K562 (cell line): Measurements from ENCODE around the gene HHATL. TPM values are rescaled to one million over a fixed set of nuclear protein-coding genes. Genes with fewer than 3 reads are reported as not detected.

Source experiments
- ATAC-seq: fragments of 200-7000 bp; cut with Tn5 transposase; 3 replicates; pipeline ENCODE4 v1.9.1; 2020; ENCODE audit warnings: moderate library complexity
- BruUV-seq: library from RNA; stranded (reverse); fragments of 400-500 nt; replicated peaks from 2 replicates; lab custom pipeline; 2021; lab: Mats Ljungman, UMichigan
- CTCF ChIA-PET: fragments of 300-600 bp; formaldehyde crosslinking; extraction: SDS; loops from one replicate; lab custom pipeline; 2021; ENCODE audit warnings: low intra/inter-chr PET ratio; lab: Yijun Ruan, JAX
- POLR2A ChIA-PET: fragments of 300-600, 350-650 bp; sonication (Branson Sonifier 250); formaldehyde crosslinking; extraction: SDS; loops from one replicate; lab custom pipeline; 2021; ENCODE audit warnings: antibody characterized with exemption, inconsistent platforms; lab: Yijun Ruan, JAX
- DNase-seq, 4 experiments: peaks; one replicate each; pipeline versions ENCODE4 v3.0.0 to v3.0.0-alpha.2; 2011 to 2018; ENCODE audit warnings: low spot score in 3 of 4, mixed read lengths in 3 of 4; ENCODE audit errors: extremely low read depth in 1 of 4
- FAIRE-seq: peaks from 2 replicates; lab custom pipeline; 2011; peaks lifted over from hg19 to GRCh38; lab: Jason Lieb, UNC
- H2AFZ ChIP-seq: 2 replicates; pipeline ENCODE4 v1.6.0; 2011; ENCODE audit warnings: low read depth, low read length, control low read depth, inconsistent platforms
- H3K27ac ChIP-seq: fragments of 200-600 bp; 3 replicates; pipeline ENCODE4 v1.8.0; 2011; ENCODE audit warnings: low read depth, mild to moderate bottlenecking, control low read depth, inconsistent platforms, low read length, moderate library complexity, mixed read lengths; ENCODE audit errors: extremely low read depth
- H3K27me3 ChIP-seq, 2 experiments: fragments of 300-600 bp in 1 of 2; 2 replicates in 1 of 2; 3 replicates in 1 of 2; pipeline versions ENCODE4 v1.6.0 to v1.8.0; 2011; ENCODE audit warnings: inconsistent platforms in 2 of 2, low read length in 2 of 2, mild to moderate bottlenecking in 1 of 2, mixed read lengths in 1 of 2, moderate library complexity in 1 of 2; ENCODE audit not compliant: control insufficient read depth in 2 of 2, insufficient read depth in 2 of 2
- H3K36me3 ChIP-seq: fragments of 300-600 bp; 3 replicates; pipeline ENCODE4 v1.8.0; 2011; ENCODE audit warnings: mild to moderate bottlenecking, low read length, inconsistent platforms; ENCODE audit not compliant: control insufficient read depth, insufficient read depth
- H3K4me1 ChIP-seq, 2 experiments: fragments of 200-600 bp in 1 of 2; replicated peaks in 1 of 2; 2 replicates in 1 of 2; 3 replicates in 1 of 2; pipeline versions ENCODE4 v1.5.1 to v1.8.0; 2011; ENCODE audit warnings: inconsistent platforms in 2 of 2, low read length in 2 of 2, mild to moderate bottlenecking in 1 of 2, mixed read lengths in 1 of 2, moderate library complexity in 1 of 2; ENCODE audit not compliant: control insufficient read depth in 2 of 2, insufficient read depth in 2 of 2
- H3K4me2 ChIP-seq: 2 replicates; pipeline ENCODE4 v1.6.1; 2011; ENCODE audit warnings: low read length, control low read depth, inconsistent platforms, mixed read lengths; ENCODE audit not compliant: insufficient read depth
- H3K4me3 ChIP-seq: fragments of 200-600 bp; sonication (generic), shearing (Covaris generic); 2 replicates; pipeline ENCODE4 v1.5.1; 2016; ENCODE audit warnings: control low read depth, inconsistent platforms
- H3K79me2 ChIP-seq: fragments of 200-600 bp; 3 replicates; pipeline ENCODE4 v1.8.0; 2011; ENCODE audit warnings: low read length, inconsistent platforms; ENCODE audit not compliant: control insufficient read depth, insufficient read depth
- H3K9ac ChIP-seq, 2 experiments: 2 replicates each; pipeline versions ENCODE4 v1.6.0 to v1.6.1; 2011; ENCODE audit warnings: low read depth in 2 of 2, low read length in 2 of 2, control low read depth in 1 of 2, inconsistent platforms in 1 of 2, mild to moderate bottlenecking in 1 of 2, mixed read lengths in 1 of 2; ENCODE audit not compliant: insufficient read depth in 1 of 2
- H3K9me1 ChIP-seq: one replicate; pipeline ENCODE4 v1.6.0; 2011; ENCODE audit warnings: inconsistent platforms, mild to moderate bottlenecking, low read length, moderate library complexity; ENCODE audit not compliant: control insufficient read depth, insufficient read depth
- H3K9me3 ChIP-seq: replicated peaks from 2 replicates; pipeline ENCODE4 v1.5.1; 2011; ENCODE audit warnings: low read depth, low read length, inconsistent platforms; ENCODE audit not compliant: control insufficient read depth, insufficient read depth
- H4K20me1 ChIP-seq: replicated peaks from 2 replicates; pipeline ENCODE4 v1.6.1; 2011; ENCODE audit warnings: low read length, inconsistent platforms, mixed read lengths; ENCODE audit not compliant: control insufficient read depth, insufficient read depth
- SPI1 ChIP-seq: IDR thresholded peaks from 2 replicates; pipeline ENCODE4 v1.6.1; 2011; ENCODE audit warnings: low read depth, low read length, control low read depth, borderline replicate concordance
- THAP12 ChIP-seq: fragments of 250-450 bp; sonication (Bioruptor Pico); IDR thresholded peaks from 2 replicates; pipeline ENCODE4 v1.9.0; 2021; ENCODE audit warnings: mild to moderate bottlenecking, inconsistent platforms
- WGBS: fragments of 100-300 bp; shearing (Covaris generic); methylation state at CpG from one replicate; pipeline ENCODE4 v1.1.6; 2016; ENCODE audit warnings: low coverage, mixed read lengths; ENCODE audit not compliant: insufficient coverage; ENCODE audit errors: missing lambda C conversion rate; 5-methylcytosine and 5-hydroxymethylcytosine counted together
- in situ Hi-C: fragments of 300-500 bp; cut with MboI; formaldehyde crosslinking; loops from 4 replicates; pipeline ENCODE4 v1.15.0; 2018; ENCODE audit warnings: inconsistent platforms, mixed read lengths
- intact Hi-C: fragments of 100-400 bp; cut with micrococcal nuclease; formaldehyde crosslinking; loops from 2 replicates; pipeline ENCODE4 v1.14.2; 2022
- polyA plus RNA-seq, 8 experiments: library from polyadenylated mRNA; depleted of rRNA in 4 of 8; stranded (reverse) in 5 of 8; unstranded in 3 of 8; fragments of >200 nt; fragmentation: Nextera tagmentation in 2 of 8; fragmentation: Illumina TruSeq in 1 of 8; extraction: Ambion mirVana in 2 of 8; extraction: Trizol in 1 of 8; gene quantifications; 2 replicates each; pipeline versions ENCODE4 v1.2.1 to v1.2.3, GENCODE V29; 2011 to 2014; ENCODE audit warnings: inconsistent platforms in 1 of 8, missing spikeins in 1 of 8
- total RNA-seq, 7 experiments: library from RNA; depleted of rRNA in 6 of 7; stranded (reverse); fragments of >200 nt in 6 of 7; fragmentation: Illumina TruSeq in 2 of 7; extraction: Trizol in 2 of 7; gene quantifications; 2 replicates each; pipeline versions ENCODE4 v1.2.1 to v1.2.3, GENCODE V29; 2011 to 2021; ENCODE audit warnings: low replicate concordance in 1 of 7

The HHATL gene
- total and polyA plus RNA-seq, 9 of the 15 experiments (the other 6 are each of a cell fraction or from before 2014, with no cell fraction given): not detected

DNA sequence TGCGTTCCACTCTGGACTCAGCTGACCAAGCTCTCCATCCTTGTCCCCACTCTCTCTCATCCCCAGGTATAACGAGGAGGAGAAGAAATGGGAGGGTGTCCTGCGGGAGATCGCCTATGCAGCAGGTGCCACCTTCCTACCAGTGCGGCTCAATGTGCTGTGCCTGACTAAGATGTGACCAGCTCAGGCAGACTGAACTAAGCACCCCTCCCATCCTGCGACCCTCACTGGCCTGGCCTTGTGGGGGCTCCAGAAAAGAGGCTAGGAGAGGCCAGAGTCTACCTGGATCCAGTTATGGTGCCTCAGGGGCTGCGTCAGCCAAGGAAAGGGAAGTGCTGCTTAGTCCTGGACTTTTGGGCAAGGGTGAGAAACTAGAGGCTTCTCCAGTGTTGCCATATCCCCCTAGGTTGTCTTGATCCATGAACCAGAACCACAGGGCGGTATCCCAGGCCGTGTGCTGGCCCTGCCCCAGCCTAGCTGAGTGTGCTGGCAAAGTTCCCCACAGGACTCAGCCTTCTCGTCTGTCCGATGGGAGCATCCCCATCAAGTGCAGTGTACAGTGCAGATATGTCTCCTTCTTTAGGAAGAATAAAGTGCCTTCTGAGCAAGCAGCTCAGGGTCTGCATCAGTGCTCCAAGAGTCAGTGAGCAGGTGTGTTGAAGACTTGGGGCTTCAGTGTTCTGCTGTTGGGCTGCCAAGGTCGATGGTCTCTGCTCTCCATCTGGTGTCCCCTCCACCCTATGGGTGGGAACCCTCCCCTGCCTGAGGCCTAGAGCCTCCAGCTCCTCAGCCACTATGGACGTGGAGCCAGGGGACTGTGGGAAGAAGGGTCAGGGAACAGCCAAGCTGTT, 10.6 kb downstream of the HHATL start:
- no peak for ATAC-seq
- H3K4me3 ChIP-seq: no peak overlapping the region
- H3K9ac ChIP-seq: no peak overlapping the region
- no TSS peak for BruUV-seq
- CTCF ChIA-PET: no interaction called here
- H3K79me2 ChIP-seq: no peaks in the 10 kb centered on the region
- TF ChIP-seq SPI1 (peak; percentile 25; the same call in 1 of the 2 replicates), THAP12 (CRISPR knock-in tag) (no peak)
- TF ChIP-seq, all 486 proteins: peak for 1
- Histone ChIP-seq H4K20me1 (peaks cover 19% of the 10 kb centered on the region; the same call in 1 of the 2 replicates), H2AFZ (no peak overlapping the region), H3K9me3 (no peaks in the 10 kb centered on the region), H3K4me1 (peaks cover 0 to 10% of the 10 kb centered on the region in 2 experiments; a peak in 2 of 5 replicates), H3K4me2 (no peak overlapping the region), H3K9me1 (no peaks in the 10 kb centered on the region), H3K27me3 (peaks cover 21 to 66% of the 10 kb centered on the region in 2 experiments), H3K27ac (no peak overlapping the region), H3K36me3 (no peaks in the 10 kb centered on the region)
- POLR2A ChIA-PET: interaction anchor here (0.6 kb wide), 2 partner anchors 53 to 1650 kb away, joined by 4 to 5 read pairs; no protein-coding TSS in a partner anchor
- FAIRE-seq: no peak
- under 1% methylated on average over 12 of the region's 13 CpGs for WGBS
- intact Hi-C loops: no loop called here
- in situ Hi-C loops: no loop called here
- DNase-seq: no peak
